CD14-positive monocyte (primary cell): ENCODE results near the gene DGKI. TPM values are rescaled to one million over a fixed set of nuclear protein-coding genes. Genes with fewer than 3 reads are reported as not detected.

Source experiments
- DNase-seq, 3 donors: peaks; one replicate each; pipeline ENCODE4 v3.0.0-alpha.2; 2011 to 2022
- H2AFZ ChIP-seq: 2 replicates; pipeline ENCODE4 v1.6.0; 2012; ENCODE audit warnings: mild to moderate bottlenecking, low read depth, low read length, inconsistent platforms; ENCODE audit not compliant: insufficient read depth, poor library complexity, severe bottlenecking
- H3K27ac ChIP-seq, 2 donors: 1 replicate in 1 of 2; 2 replicates in 1 of 2; pipeline ENCODE4 v1.5.1; 2012 to 2013; ENCODE audit warnings: low read length in 2 of 2, control low read depth in 1 of 2, inconsistent platforms in 1 of 2, low read depth in 1 of 2, mild to moderate bottlenecking in 1 of 2
- H3K27me3 ChIP-seq, 2 donors: one replicate each; pipeline versions ENCODE4 v1.6.0 to v1.6.1; 2011 to 2013; ENCODE audit warnings: low read length in 2 of 2; ENCODE audit not compliant: control insufficient read depth in 2 of 2, insufficient read depth in 2 of 2
- H3K36me3 ChIP-seq, 2 donors: replicated peaks in 1 of 2; 1 replicate in 1 of 2; 2 replicates in 1 of 2; pipeline versions ENCODE4 v1.5.1 to v1.6.1; 2012 to 2013; ENCODE audit warnings: low read length in 2 of 2, control low read depth in 1 of 2, inconsistent platforms in 1 of 2, mild to moderate bottlenecking in 1 of 2; ENCODE audit not compliant: insufficient read depth in 2 of 2, control insufficient read depth in 1 of 2
- H3K4me1 ChIP-seq, 2 donors: 1 replicate in 1 of 2; 2 replicates in 1 of 2; pipeline versions ENCODE4 v1.5.1 to v1.6.1; 2012 to 2013; ENCODE audit warnings: low read length in 2 of 2, control low read depth in 1 of 2, inconsistent platforms in 1 of 2, mild to moderate bottlenecking in 1 of 2, moderate library complexity in 1 of 2; ENCODE audit not compliant: insufficient read depth in 2 of 2, control insufficient read depth in 1 of 2
- H3K4me2 ChIP-seq: replicated peaks from 2 replicates; pipeline ENCODE3; 2012; ENCODE audit warnings: low read length, moderate library complexity, mild to moderate bottlenecking; ENCODE audit not compliant: poor library complexity, severe bottlenecking; ENCODE audit errors: extremely low read depth
- H3K4me3 ChIP-seq, 3 experiments: fragments of 200-600 bp in 1 of 3; sonication (generic) in 1 of 3; replicated peaks in 1 of 3; 1 replicate in 2 of 3; 2 replicates in 1 of 3; pipeline ENCODE4 v1.5.1; 2011 to 2013; ENCODE audit warnings: low read length in 3 of 3, mild to moderate bottlenecking in 3 of 3, control low read depth in 2 of 3, low read depth in 2 of 3, inconsistent platforms in 1 of 3, moderate library complexity in 1 of 3
- H3K79me2 ChIP-seq: 2 replicates; pipeline ENCODE4 v1.6.0; 2012; ENCODE audit warnings: mild to moderate bottlenecking, control low read depth, inconsistent platforms, low read length, moderate library complexity; ENCODE audit not compliant: insufficient read depth
- H3K9ac ChIP-seq: 2 replicates; pipeline ENCODE4 v1.6.0; 2017; ENCODE audit warnings: low read length, mild to moderate bottlenecking; ENCODE audit not compliant: insufficient read depth, poor library complexity, severe bottlenecking
- H3K9me3 ChIP-seq, 2 donors: replicated peaks in 1 of 2; 1 replicate in 1 of 2; 2 replicates in 1 of 2; pipeline versions ENCODE4 v1.5.1 to v1.6.1; 2012 to 2013; ENCODE audit warnings: low read length in 2 of 2, control low read depth in 1 of 2; ENCODE audit not compliant: control insufficient read depth in 1 of 2, insufficient read depth in 1 of 2
- H4K20me1 ChIP-seq: 2 replicates; pipeline ENCODE4 v1.6.0; 2012; ENCODE audit warnings: mild to moderate bottlenecking, low read length, control low read depth, moderate library complexity; ENCODE audit not compliant: insufficient read depth
- H3K27ac Mint-ChIP-seq, 7 donors: one replicate each; pipeline ENCODE4 v1.8.0; 2020; ENCODE audit warnings: mild to moderate bottlenecking in 7 of 7, mixed read lengths in 7 of 7, moderate library complexity in 6 of 7, inconsistent platforms in 2 of 7
- H3K27me3 Mint-ChIP-seq, 3 donors: one replicate each; pipeline ENCODE4 v1.8.0; 2021 to 2022; ENCODE audit warnings: low read depth in 3 of 3, mild to moderate bottlenecking in 3 of 3, mixed read lengths in 3 of 3, moderate library complexity in 3 of 3, inconsistent platforms in 1 of 3
- H3K36me3 Mint-ChIP-seq, 2 donors: one replicate each; pipeline ENCODE4 v1.8.0; 2020; ENCODE audit warnings: mixed read lengths in 2 of 2, inconsistent platforms in 1 of 2, mild to moderate bottlenecking in 1 of 2
- H3K4me1 Mint-ChIP-seq: one replicate; pipeline ENCODE4 v1.8.0; 2020; ENCODE audit warnings: mild to moderate bottlenecking, mixed read lengths
- H3K4me3 Mint-ChIP-seq, 2 donors: one replicate each; pipeline ENCODE4 v1.8.0; 2020; ENCODE audit warnings: mild to moderate bottlenecking in 2 of 2, mixed read lengths in 2 of 2, moderate library complexity in 1 of 2
- H3K9me3 Mint-ChIP-seq, 7 donors: one replicate each; pipeline ENCODE4 v1.8.0; 2020 to 2022; ENCODE audit warnings: mixed read lengths in 7 of 7, mild to moderate bottlenecking in 6 of 7, moderate library complexity in 6 of 7, inconsistent platforms in 2 of 7
- WGBS: methylation state at CpG from one replicate; pipeline ENCODE4 v1.1.5; 2013; ENCODE audit warnings: missing lambda C conversion rate; ENCODE audit not compliant: insufficient coverage; 5-methylcytosine and 5-hydroxymethylcytosine counted together
- intact Hi-C, 2 donors: fragments of 100-400 bp; cut with micrococcal nuclease; formaldehyde crosslinking; loops; one replicate each; pipeline versions ENCODE4 v1.15.0 to v1.15.1; 2023
- polyA plus RNA-seq, 3 donors: library from polyadenylated mRNA; depleted of rRNA in 1 of 3; unstranded in 2 of 3; stranded (reverse) in 1 of 3; fragments of 300-500 nt in 2 of 3; fragments of >200 nt in 1 of 3; fragmentation: Illumina TruSeq in 2 of 3; gene quantifications; 1 replicate in 2 of 3; 2 replicates in 1 of 3; pipeline ENCODE4 v1.2.3, GENCODE V29; 2012 to 2021
- TF ChIP-seq, protein P1 (sequence below): fragments of 200-600 bp; IDR thresholded peaks from one replicate; pipeline ENCODE4 v1.8.0; 2022; ENCODE audit warnings: antibody characterized with exemption, mild to moderate bottlenecking

The DGKI gene
- polyA plus RNA-seq, 3 donors, result not detected

DNA sequence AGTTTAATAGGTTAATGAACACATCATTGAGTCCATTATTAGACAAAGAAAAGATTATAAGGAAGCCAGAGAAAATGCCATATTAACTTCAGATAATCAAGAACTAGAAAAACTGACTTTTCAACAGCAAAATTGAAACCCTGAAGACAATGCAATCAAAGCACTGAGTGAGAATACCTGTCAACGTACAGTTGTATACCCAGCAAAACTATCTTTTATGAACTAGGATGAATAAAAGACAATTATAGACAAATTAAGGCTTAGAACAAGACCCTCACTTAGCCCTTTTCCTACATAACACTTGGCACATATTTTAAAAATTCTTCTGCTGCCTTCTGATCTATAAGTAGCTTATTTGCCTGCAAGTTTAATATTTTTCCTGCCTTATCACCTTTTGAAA, 19.0 kb upstream of the DGKI start:
- DNase-seq, result no peak
- WGBS, result no CpG with 5 or more reads among the region's 1 CpG
- Histone ChIP-seq H3K27me3 (no peaks in the 10 kb centered on the region), H3K9me3 (no peaks in the 10 kb centered on the region), H3K27ac (no peak overlapping the region), H3K79me2 (no peaks in the 10 kb centered on the region), H2AFZ (no peak overlapping the region), H3K4me3 (no peak overlapping the region), H4K20me1 (no peaks in the 10 kb centered on the region), H3K4me1 (no peaks in the 10 kb centered on the region), H3K36me3 (peaks cover 15 to 63% of the 10 kb centered on the region in 2 donors), H3K4me2 (no peak overlapping the region), H3K9ac (no peak overlapping the region)
- Mint-ChIP-seq H3K9me3 (peaks cover 0 to 6% (median 2%) of the 10 kb centered on the region in 7 donors), H3K27me3 (no peaks in the 10 kb centered on the region), H3K4me3 (no peak overlapping the region), H3K36me3 (peaks cover 48 to 60% of the 10 kb centered on the region in 2 donors), H3K4me1 (no peaks in the 10 kb centered on the region), H3K27ac (no peak overlapping the region)
- TF ChIP-seq, protein P1, sequence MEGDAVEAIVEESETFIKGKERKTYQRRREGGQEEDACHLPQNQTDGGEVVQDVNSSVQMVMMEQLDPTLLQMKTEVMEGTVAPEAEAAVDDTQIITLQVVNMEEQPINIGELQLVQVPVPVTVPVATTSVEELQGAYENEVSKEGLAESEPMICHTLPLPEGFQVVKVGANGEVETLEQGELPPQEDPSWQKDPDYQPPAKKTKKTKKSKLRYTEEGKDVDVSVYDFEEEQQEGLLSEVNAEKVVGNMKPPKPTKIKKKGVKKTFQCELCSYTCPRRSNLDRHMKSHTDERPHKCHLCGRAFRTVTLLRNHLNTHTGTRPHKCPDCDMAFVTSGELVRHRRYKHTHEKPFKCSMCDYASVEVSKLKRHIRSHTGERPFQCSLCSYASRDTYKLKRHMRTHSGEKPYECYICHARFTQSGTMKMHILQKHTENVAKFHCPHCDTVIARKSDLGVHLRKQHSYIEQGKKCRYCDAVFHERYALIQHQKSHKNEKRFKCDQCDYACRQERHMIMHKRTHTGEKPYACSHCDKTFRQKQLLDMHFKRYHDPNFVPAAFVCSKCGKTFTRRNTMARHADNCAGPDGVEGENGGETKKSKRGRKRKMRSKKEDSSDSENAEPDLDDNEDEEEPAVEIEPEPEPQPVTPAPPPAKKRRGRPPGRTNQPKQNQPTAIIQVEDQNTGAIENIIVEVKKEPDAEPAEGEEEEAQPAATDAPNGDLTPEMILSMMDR, result no peak
- intact Hi-C loops, result no loop called here

- Histone ChIP-seq H3K4me2 (no peak overlapping the region), H3K27me3 (no peaks in the 10 kb centered on the region), H3K4me1 (no peaks in the 10 kb centered on the region), H3K36me3 (peaks cover 15 to 57% of the 10 kb centered on the region in 2 donors), H3K27ac (no peak overlapping the region), H3K9me3 (no peaks in the 10 kb centered on the region), H3K4me3 (no peak overlapping the region), H4K20me1 (no peaks in the 10 kb centered on the region), H2AFZ (no peak overlapping the region), H3K9ac (no peak overlapping the region), H3K79me2 (no peaks in the 10 kb centered on the region)
- Mint-ChIP-seq H3K27ac (no peak overlapping the region), H3K4me1 (no peaks in the 10 kb centered on the region), H3K4me3 (no peak overlapping the region), H3K27me3 (no peaks in the 10 kb centered on the region), H3K9me3 (peaks cover 0 to 6% (median 2%) of the 10 kb centered on the region in 7 donors), H3K36me3 (peaks cover 41 to 48% of the 10 kb centered on the region in 2 donors)
- TF ChIP-seq, protein P1, result no peak
- intact Hi-C loops, result no loop called here
- DNase-seq, result no peak
- WGBS, result 100% methylated on average over 1 of the region's 2 CpGs
These were observed 16.2 kb upstream of the DGKI start for GRCh38 chr7:137862964-137863363.
